Neuronal stem cell (in vitro differentiated cells): ENCODE measurements around the gene TSHZ2.

ENCODE experiments used
- DNase-seq: peaks from one replicate; pipeline ENCODE4 v3.0.0-alpha.2; 2013; ENCODE audit warnings: low spot score
- H2AFZ ChIP-seq: one replicate; pipeline ENCODE4 v1.6.1; 2013; ENCODE audit warnings: mild to moderate bottlenecking, low read length, inconsistent platforms
- H2AK5ac ChIP-seq: 2 replicates; pipeline ENCODE4 v1.6.1; 2013; ENCODE audit warnings: low read depth, mild to moderate bottlenecking, inconsistent platforms, low read length, moderate library complexity, mixed read lengths
- H2BK120ac ChIP-seq: 2 replicates; pipeline ENCODE4 v1.6.1; 2013; ENCODE audit warnings: low read depth, mild to moderate bottlenecking, inconsistent platforms, low read length, moderate library complexity, mixed read lengths
- H2BK12ac ChIP-seq: one replicate; pipeline ENCODE4 v1.6.1; 2013; ENCODE audit warnings: low read length, inconsistent platforms
- H2BK15ac ChIP-seq: 2 replicates; pipeline ENCODE4 v1.6.1; 2013; ENCODE audit warnings: mild to moderate bottlenecking, low read length, inconsistent platforms, mixed read lengths
- H2BK5ac ChIP-seq: one replicate; pipeline ENCODE4 v1.6.1; 2013; ENCODE audit warnings: inconsistent platforms, mild to moderate bottlenecking, low read length, moderate library complexity
- H3K14ac ChIP-seq: one replicate; pipeline ENCODE4 v1.6.1; 2013; ENCODE audit warnings: low read length, inconsistent platforms
- H3K18ac ChIP-seq: 2 replicates; pipeline ENCODE4 v1.6.1; 2013; ENCODE audit warnings: low read length, inconsistent platforms
- H3K23ac ChIP-seq: 2 replicates; pipeline ENCODE4 v1.6.1; 2013; ENCODE audit warnings: low read depth, mild to moderate bottlenecking, mixed read lengths, low read length, inconsistent platforms; ENCODE audit not compliant: poor library complexity
- H3K27ac ChIP-seq: replicated peaks from 3 replicates; pipeline ENCODE4 v1.5.1; 2013; ENCODE audit warnings: low read length, inconsistent platforms
- H3K27me3 ChIP-seq, 3 experiments: 2 replicates each; pipeline ENCODE4 v1.6.1; 2013; ENCODE audit warnings: low read length in 3 of 3, mild to moderate bottlenecking in 2 of 3, inconsistent platforms in 1 of 3, low read depth in 1 of 3, mixed read lengths in 1 of 3, moderate library complexity in 1 of 3; ENCODE audit not compliant: control insufficient read depth in 3 of 3, insufficient read depth in 3 of 3
- H3K36me3 ChIP-seq, 2 donors: replicated peaks in 1 of 2; 2 replicates each; pipeline ENCODE4 v1.6.1; 2013; ENCODE audit warnings: low read length in 2 of 2; ENCODE audit not compliant: control insufficient read depth in 2 of 2, insufficient read depth in 2 of 2
- H3K4ac ChIP-seq: 2 replicates; pipeline ENCODE4 v1.6.1; 2013; ENCODE audit warnings: inconsistent platforms, mild to moderate bottlenecking, low read length, moderate library complexity
- H3K4me1 ChIP-seq, 2 donors: 1 replicate in 1 of 2; 2 replicates in 1 of 2; pipeline ENCODE4 v1.6.1; 2013; ENCODE audit warnings: low read length in 2 of 2, low read depth in 1 of 2; ENCODE audit not compliant: control insufficient read depth in 2 of 2, insufficient read depth in 1 of 2
- H3K4me2 ChIP-seq: one replicate; pipeline ENCODE4 v1.6.1; 2013; ENCODE audit warnings: mild to moderate bottlenecking, low read length, inconsistent platforms; ENCODE audit not compliant: insufficient read depth, poor library complexity, severe bottlenecking
- H3K4me3 ChIP-seq, 2 donors: 2 replicates each; pipeline ENCODE4 v1.5.1; 2013; ENCODE audit warnings: low read length in 2 of 2, mild to moderate bottlenecking in 2 of 2, inconsistent platforms in 1 of 2, moderate library complexity in 1 of 2
- H3K79me1 ChIP-seq: one replicate; pipeline ENCODE4 v1.6.1; 2013; ENCODE audit warnings: low read depth, mild to moderate bottlenecking, inconsistent platforms, low read length, moderate library complexity
- H3K9ac ChIP-seq: one replicate; pipeline ENCODE4 v1.6.1; 2013; ENCODE audit warnings: mild to moderate bottlenecking, low read depth, low read length, inconsistent platforms; ENCODE audit not compliant: poor library complexity
- H3K9me3 ChIP-seq, 2 donors: replicated peaks in 1 of 2; 2 replicates each; pipeline versions ENCODE3 to v1.6.1; 2013; ENCODE audit warnings: low read length in 2 of 2, mild to moderate bottlenecking in 2 of 2, inconsistent platforms in 1 of 2, low read depth in 1 of 2, mixed read lengths in 1 of 2, moderate library complexity in 1 of 2; ENCODE audit not compliant: control insufficient read depth in 2 of 2, insufficient read depth in 1 of 2
- H4K8ac ChIP-seq: one replicate; pipeline ENCODE4 v1.6.1; 2013; ENCODE audit warnings: low read depth, mild to moderate bottlenecking, inconsistent platforms, low read length, moderate library complexity
- H4K91ac ChIP-seq: one replicate; pipeline ENCODE4 v1.6.1; 2013; ENCODE audit warnings: low read length, low read depth, mild to moderate bottlenecking, inconsistent platforms; ENCODE audit not compliant: poor library complexity
- WGBS, 2 donors: extraction: QIAGEN DNeasy Blood & Tissue Kit; methylation state at CpG; one replicate each; pipeline ENCODE4 v1.1.7; 2013; ENCODE audit warnings: missing lambda C conversion rate in 2 of 2, mixed read lengths in 1 of 2; ENCODE audit not compliant: insufficient read length in 2 of 2, insufficient replicate concordance in 1 of 2; ENCODE audit errors: extremely low coverage in 2 of 2; 5-methylcytosine and 5-hydroxymethylcytosine counted together

Gene TSHZ2

GRCh38 chr20:53009979-53010735 lies 38.0 kb downstream of the TSHZ2 start:
- no CpG with 5 or more reads among the region's 5 CpGs for WGBS, 2 donors
- Histone ChIP-seq H4K91ac (no peak overlapping the region), H3K14ac (no peak overlapping the region), H3K4ac (no peak overlapping the region), H3K4me1 (no peaks in the 10 kb centered on the region), H2BK15ac (no peak overlapping the region), H2AK5ac (no peak overlapping the region), H3K9ac (no peak overlapping the region), H3K27me3 (no peaks in the 10 kb centered on the region), H4K8ac (no peak overlapping the region), H3K27ac (no peak overlapping the region), H3K23ac (no peak overlapping the region), H3K79me1 (no peaks in the 10 kb centered on the region), H2BK120ac (no peak overlapping the region), H2BK5ac (no peak overlapping the region), H3K4me2 (no peak overlapping the region), H3K9me3 (no peaks in the 10 kb centered on the region), H3K18ac (no peak overlapping the region), H2BK12ac (no peak overlapping the region), H3K36me3 (no peaks in the 10 kb centered on the region), H2AFZ (no peak overlapping the region), H3K4me3 (no peak overlapping the region)
- DNase-seq = no peak

DNA sequence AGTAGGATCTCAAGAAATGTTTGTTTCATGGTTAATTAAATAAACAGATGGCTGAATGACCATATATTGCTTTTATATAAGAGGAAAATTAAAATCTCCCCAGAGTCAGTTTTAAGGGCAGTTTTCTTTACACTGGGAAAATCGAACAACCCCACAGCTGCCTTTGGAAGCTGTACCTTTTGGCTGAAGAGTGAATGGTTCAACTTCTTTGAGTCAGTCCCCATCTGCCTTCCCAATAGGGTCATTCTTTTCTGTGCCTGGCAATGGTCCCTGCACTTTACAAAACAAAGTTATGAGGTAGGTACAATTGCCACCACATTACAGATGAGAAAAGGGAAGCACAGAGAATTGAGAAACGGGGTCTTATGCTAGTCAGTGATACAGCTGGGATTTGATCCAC lies 39.5 kb downstream of the TSHZ2 start:
- Histone ChIP-seq H3K27ac (no peak overlapping the region), H3K9ac (no peak overlapping the region), H3K27me3 (no peaks in the 10 kb centered on the region), H3K4me2 (no peak overlapping the region), H3K23ac (no peak overlapping the region), H4K8ac (no peak overlapping the region), H4K91ac (no peak overlapping the region), H2BK12ac (no peak overlapping the region), H2BK5ac (no peak overlapping the region), H2BK120ac (no peak overlapping the region), H3K14ac (no peak overlapping the region), H2BK15ac (no peak overlapping the region), H3K4me1 (no peaks in the 10 kb centered on the region), H3K18ac (no peak overlapping the region), H3K4me3 (no peak overlapping the region), H3K9me3 (no peaks in the 10 kb centered on the region), H3K36me3 (no peaks in the 10 kb centered on the region), H3K4ac (no peak overlapping the region), H2AK5ac (no peak overlapping the region), H3K79me1 (no peaks in the 10 kb centered on the region), H2AFZ (no peak overlapping the region)
- WGBS, 2 donors = no CpG with 5 or more reads among the region's 2 CpGs
- no peak for DNase-seq

GRCh38 chr20:53013183-53013582 lies 41.0 kb downstream of the TSHZ2 start:
- no peak overlapping the region for H3K4me3 ChIP-seq
- no peak overlapping the region for H2AFZ ChIP-seq
- H3K9me3 ChIP-seq = no peaks in the 10 kb centered on the region
- no peak overlapping the region for H2BK120ac ChIP-seq
- no peak overlapping the region for H3K4me2 ChIP-seq
- no peak overlapping the region for H3K4ac ChIP-seq
- H2BK5ac ChIP-seq = no peak overlapping the region
- no peak overlapping the region for H2BK15ac ChIP-seq
- no CpG with 5 or more reads among the region's 2 CpGs for WGBS, 2 donors
- no peak for DNase-seq
- no peak overlapping the region for H3K23ac ChIP-seq
- H2AK5ac ChIP-seq = no peak overlapping the region
- H2BK12ac ChIP-seq = no peak overlapping the region
- no peak overlapping the region for H3K27ac ChIP-seq
- no peak overlapping the region for H4K91ac ChIP-seq
- no peak overlapping the region for H4K8ac ChIP-seq
- H3K4me1 ChIP-seq = no peaks in the 10 kb centered on the region
- H3K18ac ChIP-seq = no peak overlapping the region
- H3K36me3 ChIP-seq = no peaks in the 10 kb centered on the region
- H3K79me1 ChIP-seq = no peaks in the 10 kb centered on the region
- no peak overlapping the region for H3K14ac ChIP-seq
- H3K27me3 ChIP-seq = no peaks in the 10 kb centered on the region
- H3K9ac ChIP-seq = no peak overlapping the region

- no peak overlapping the region for H2BK5ac ChIP-seq
- H3K4me1 ChIP-seq = no peaks in the 10 kb centered on the region
- no CpG with 5 or more reads among the region's 4 CpGs for WGBS, 2 donors
These were observed 41.7 kb downstream of the TSHZ2 start for GRCh38 chr20:53013847-53014246.

More at GRCh38 chr20:53013847-53014246, 41.7 kb downstream of the TSHZ2 start:
- no peak overlapping the region for H2AK5ac ChIP-seq
- H3K36me3 ChIP-seq = no peaks in the 10 kb centered on the region
- no peak overlapping the region for H3K4ac ChIP-seq
- no peak overlapping the region for H4K91ac ChIP-seq
- H3K23ac ChIP-seq = no peak overlapping the region
- H3K27me3 ChIP-seq = no peaks in the 10 kb centered on the region
- no peak overlapping the region for H3K18ac ChIP-seq
- H3K4me2 ChIP-seq = no peak overlapping the region
- no peak overlapping the region for H3K14ac ChIP-seq
- no peaks in the 10 kb centered on the region for H3K79me1 ChIP-seq
- no peak overlapping the region for H3K27ac ChIP-seq
- no peak overlapping the region for H3K9ac ChIP-seq
- no peak for DNase-seq
- no peak overlapping the region for H2BK15ac ChIP-seq
- H2BK120ac ChIP-seq = no peak overlapping the region
- H2BK12ac ChIP-seq = no peak overlapping the region
- H3K9me3 ChIP-seq = no peaks in the 10 kb centered on the region
- H2AFZ ChIP-seq = no peak overlapping the region
- H3K4me3 ChIP-seq = no peak overlapping the region
- no peak overlapping the region for H4K8ac ChIP-seq
